Ramos (cell line): ENCODE results near the gene DOCK7.
"Not testable (repeated sequence)": the region's sequence is repeated elsewhere in the genome, so short reads cannot be mapped to it uniquely, and the experiment has no call there.

Source experiments
- in situ Hi-C: fragments of 300-500 bp; cut with MboI; formaldehyde crosslinking; loops from one replicate; pipeline ENCODE4 v1.14.3; 2022; ENCODE audit warnings: low sequenced_read_pairs; ENCODE audit not compliant: unreplicated experiment

The DOCK7 gene

DNA sequence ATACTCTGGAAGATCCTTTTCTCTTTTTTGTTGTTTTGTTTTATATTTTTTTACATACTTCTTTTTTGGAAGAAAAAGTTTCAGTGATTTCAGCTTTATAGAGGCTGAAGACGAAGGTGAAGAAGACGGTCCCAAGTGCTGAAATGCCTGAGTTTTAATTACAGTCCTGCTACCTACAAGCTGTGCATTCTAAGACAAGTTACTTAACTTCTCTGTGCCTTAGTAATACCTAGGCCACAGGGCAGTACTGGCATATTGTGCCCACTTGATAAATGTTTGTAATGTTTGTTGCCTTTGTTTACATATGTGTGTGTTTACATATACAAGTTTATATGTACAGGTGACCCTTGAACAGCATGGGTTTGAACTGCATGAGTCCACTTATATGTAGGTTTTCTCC lies 147.1 kb downstream of the DOCK7 start:
- in situ Hi-C loops, result no loop called here

DNA sequence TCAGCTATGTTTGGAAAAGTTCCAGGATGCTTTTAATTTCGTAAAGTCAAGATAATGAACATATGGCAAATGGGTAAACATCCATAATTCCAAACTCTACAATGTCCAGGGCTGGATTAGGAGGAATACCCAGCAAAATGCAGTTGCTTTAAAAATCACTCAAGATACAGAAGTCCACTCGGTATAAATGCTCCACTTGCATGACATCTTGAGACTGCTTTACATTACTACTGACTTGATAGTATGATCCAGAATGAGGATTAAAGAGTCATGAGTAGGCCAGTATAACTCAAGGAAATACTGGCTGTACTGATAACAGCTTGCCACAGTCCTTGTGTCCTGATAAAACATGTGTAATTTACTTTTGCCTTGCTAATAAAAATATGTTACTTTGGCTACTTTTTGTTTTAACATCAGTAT lies 149.1 kb downstream of the DOCK7 start:
- in situ Hi-C loops, result no loop called here

DNA sequence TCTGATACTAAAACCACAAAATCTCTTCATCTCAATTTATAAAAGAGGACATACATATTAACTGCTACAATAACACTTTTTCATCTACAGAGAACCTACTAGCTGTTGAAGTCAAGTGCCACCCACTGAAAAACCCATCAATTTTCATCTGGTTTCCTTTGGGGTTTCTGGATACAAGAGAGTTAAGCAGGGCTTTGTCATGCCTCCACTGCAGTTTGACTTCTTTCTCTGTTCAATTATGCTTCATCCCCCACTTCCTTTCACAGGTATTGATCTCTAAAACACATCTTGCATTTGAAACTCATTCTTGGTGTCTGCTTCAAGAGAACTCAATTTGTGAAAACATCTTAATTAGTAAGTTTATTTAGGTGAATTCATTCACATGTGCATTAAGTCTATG lies 151.3 kb downstream of the DOCK7 start:
- in situ Hi-C loops, result no loop called here

DNA sequence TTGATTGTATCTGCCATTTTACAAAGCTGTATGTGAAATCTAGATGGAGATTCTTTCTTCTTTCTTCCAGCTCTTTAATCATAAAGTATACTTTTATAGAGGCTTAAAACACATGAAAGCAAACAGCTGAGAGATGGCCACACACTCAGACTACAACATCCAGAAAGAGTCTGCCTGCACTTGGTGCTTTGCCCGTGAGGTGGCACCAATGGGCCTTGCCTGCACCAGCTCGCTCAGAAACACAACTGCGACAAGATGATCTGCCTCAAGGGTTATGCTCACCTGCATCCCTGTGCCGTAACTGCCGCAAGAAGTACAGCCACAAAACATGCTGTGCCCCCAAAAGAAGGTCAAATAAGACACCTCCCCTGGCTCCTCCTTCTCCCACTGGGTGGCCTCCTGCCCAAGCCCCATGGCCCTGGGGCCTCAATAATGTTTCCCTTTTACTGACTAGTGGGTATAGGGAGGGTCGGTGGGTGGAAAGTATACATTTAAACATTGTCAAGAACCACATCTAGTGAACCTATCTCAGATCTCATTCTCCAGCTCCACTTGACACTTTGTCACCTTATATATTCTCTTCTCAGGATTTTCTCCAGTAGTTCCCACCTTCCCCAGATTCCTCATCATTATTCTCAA lies 157.6 kb downstream of the DOCK7 start:
- in situ Hi-C loops, result no loop called here

DNA sequence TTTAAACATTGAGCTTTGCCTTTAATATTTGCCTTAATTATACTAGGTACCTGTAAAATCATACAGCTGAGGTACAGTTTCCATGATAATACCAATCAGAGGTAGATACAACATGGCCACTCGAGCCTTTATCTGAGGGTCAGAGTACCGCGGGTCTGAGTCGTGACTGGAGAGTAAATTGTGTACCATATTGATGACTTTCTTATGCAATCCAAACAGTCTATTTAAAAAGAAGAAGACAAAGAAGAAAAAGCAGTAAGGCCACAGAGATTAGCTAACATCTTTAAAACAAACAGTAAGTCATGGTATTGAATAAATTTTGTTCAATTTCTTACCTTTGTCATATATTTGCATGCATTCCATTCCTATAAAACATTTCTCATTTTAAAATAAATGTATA lies 159.0 kb downstream of the DOCK7 start:
- in situ Hi-C loops, result no loop called here

DNA sequence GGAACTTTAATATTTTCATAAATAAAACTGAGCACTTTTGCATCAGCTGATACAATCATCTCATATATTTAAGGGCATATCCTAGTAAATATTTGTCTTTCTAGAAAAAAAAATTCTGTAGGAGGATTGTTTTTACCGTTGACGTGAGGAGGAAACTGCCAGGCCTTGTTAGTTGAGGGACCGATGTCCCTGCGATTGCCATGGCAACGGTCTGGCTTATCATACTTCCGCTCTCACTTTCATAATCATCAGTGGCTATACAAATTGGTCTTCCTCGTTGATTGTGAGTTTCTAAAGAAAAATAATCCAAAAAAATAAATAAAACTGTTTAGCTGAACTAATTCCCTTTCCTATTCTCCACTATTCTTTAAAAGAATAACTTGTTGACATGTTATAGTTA lies 160.2 kb downstream of the DOCK7 start:
- in situ Hi-C loops, result no loop called here

DNA sequence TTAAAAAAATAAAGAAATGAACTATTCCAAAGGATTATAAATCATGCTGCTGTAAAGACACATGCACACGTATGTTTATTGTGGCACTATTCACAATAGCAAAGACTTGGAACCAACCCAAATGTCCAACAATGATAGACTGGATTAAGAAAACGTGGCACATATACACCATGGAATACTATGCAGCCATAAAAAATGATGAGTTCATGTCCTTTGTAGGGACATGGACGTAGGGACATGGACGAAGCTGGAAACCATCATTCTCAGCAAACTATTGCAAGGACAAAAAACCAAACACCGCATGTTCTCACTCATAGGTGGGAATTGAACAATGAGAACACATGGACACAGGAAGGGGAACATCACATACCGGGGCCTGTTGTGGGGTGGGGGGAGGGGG lies 160.8 kb downstream of the DOCK7 start:
- in situ Hi-C loops, result not testable (repeated sequence)

DNA sequence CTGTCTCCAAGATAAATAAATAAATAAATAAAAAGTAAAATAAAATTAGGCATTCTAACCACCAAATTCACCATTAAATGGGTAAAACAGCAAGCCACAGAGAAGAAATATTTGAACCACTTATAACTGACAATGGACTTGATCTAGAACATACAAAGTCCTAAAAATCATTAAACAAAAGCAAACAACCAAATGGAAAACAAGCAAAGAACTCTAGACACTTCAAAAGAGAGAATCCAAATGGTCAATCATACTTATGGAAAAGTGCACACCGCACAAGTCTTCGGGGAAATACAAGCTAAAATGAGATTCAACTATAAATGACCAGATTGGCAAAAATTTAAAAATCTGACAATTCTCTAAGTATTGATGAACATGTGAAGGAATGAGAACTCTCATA lies 164.3 kb downstream of the DOCK7 start:
- in situ Hi-C loops, result loop anchor here (25.0 kb wide), 1 partner anchor 213 kb away; no protein-coding TSS in a partner anchor

DNA sequence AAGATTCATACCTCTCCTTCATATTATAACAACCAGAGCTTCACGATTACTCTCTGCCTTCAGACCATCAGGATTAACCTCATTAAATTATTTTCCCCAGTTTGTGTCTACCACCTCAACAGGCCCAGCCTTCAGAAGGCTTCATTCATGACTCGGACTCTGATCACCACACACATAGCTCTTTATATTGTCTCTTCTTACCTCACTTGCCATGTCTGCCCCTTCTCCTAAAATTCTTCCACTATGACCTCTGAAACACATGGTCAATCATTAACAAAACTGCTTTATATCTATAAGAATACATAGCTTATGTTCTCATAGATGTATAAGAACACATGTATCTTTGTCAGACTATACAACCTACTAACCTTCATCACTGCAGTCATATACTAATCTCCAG lies 171.6 kb downstream of the DOCK7 start:
- in situ Hi-C loops, result loop anchor here (25.0 kb wide), 1 partner anchor 221 kb away; no protein-coding TSS in a partner anchor

DNA sequence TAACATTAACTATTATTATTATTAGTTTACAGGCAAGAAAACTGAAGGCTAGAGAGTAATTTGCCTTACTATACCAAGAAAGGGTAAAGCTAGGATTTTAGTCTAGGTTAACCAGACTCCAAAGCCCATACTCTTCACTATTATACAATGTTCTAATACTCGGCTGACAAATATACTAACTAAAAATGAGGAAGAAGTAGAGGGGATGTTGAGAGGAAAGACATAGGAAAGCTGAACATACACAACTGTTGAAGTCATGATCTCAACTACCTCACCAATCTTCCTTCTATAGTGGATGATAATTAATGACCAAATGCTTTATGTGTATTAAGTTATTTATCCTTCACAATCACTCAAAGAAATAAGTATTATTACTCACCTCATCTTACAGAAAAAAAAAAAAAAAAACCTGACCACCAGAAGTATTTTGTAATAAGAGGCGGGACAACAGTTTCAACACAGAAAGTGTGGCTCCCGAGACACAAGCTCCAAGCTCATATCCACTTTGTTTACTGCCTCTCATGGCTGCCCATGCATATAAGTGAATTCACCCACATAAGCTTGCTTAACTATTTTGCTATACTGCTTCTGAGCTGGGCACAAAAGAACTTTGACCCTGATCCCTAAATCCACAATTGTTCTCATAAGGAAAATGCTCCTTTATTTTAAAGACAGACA lies 173.3 kb downstream of the DOCK7 start:
- in situ Hi-C loops, result loop anchor here (25.0 kb wide), 1 partner anchor 222 kb away; no protein-coding TSS in a partner anchor

DNA sequence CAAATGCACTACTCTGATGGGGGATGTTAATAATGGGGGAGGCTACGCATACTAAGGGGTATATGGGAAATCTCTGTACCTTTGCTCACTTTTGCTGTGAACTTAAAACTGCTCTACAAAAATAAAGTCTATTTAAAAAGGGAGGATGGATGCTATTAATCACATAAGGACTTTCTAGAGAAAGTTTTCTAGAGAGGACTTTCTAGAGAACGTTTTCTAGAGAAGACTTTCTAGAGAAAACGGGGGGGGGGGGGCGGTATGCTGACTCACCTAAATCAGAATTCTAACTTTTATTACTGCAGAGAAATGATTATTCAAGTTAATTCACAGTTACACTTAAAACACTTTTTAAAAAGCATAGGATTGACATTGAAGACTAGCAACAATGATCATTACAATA lies 175.2 kb downstream of the DOCK7 start:
- in situ Hi-C loops, result loop anchor here (25.0 kb wide), 1 partner anchor 224 kb away; no protein-coding TSS in a partner anchor

DNA sequence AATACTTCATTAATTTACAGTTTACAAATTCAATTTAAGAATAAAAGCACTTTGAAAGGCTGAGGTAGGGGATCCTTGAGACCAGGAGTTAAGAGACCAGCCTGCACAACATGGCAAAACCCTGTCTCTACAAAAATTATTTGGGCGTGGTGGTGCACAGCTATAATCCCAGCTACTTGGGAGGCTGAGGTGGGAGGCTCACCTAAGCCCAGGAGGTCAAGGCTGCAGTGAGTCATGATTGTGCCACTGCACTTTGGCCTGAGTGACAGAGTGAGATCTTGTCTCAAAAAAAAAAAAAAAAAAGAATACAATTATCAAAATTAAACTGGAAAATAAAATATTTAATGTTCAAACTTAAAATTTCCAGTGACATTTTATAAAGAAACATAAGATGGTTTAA lies 179.2 kb downstream of the DOCK7 start:
- in situ Hi-C loops, result loop anchor here (25.0 kb wide), 1 partner anchor 228 kb away; no protein-coding TSS in a partner anchor

DNA sequence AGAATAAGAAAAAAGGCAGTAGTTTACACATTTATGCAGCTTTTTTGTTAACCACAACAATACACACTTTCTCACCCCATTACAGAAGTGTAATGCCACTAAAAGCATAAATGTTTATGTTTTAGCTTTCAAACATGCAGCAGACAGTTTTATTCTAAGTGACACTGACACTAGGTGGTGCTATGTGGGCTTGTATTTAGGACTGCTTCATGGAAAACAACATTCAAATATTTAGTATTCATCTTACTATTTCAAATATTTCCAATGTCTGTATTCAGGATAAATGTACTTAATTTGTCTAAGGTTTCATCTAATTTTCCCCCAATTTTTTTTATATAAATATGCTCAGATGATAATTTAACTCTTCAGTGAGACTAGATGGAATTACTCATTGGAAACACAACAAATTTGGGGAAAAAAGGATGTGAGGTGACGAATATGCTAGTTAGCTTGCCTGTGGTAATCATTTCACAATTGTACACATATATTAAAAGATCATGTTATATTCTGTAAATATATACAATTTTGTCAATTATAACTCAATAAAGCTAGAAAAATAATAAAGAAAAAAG lies 179.9 kb downstream of the DOCK7 start:
- in situ Hi-C loops, result loop anchor here (25.0 kb wide), 1 partner anchor 229 kb away; no protein-coding TSS in a partner anchor

DNA sequence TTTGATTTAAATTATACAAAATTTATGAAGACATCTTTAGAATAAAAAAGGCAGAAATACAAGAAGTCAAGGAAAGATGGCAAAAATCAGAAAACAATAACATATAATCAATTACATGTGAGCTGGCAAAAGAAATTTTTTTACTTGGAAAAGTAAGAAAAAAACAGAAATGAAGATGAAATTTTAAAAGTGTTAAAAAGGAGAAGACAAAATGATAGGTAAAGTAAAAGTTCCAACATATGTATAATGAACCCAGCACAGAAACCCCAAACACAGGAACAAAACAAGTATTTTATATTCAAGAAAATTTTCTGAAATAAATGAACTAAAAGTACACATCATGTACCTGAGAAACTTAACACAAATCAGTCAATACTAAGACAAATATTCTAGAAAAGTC lies 188.0 kb downstream of the DOCK7 start:
- in situ Hi-C loops, result loop anchor here (25.0 kb wide), 1 partner anchor 237 kb away; no protein-coding TSS in a partner anchor

DNA sequence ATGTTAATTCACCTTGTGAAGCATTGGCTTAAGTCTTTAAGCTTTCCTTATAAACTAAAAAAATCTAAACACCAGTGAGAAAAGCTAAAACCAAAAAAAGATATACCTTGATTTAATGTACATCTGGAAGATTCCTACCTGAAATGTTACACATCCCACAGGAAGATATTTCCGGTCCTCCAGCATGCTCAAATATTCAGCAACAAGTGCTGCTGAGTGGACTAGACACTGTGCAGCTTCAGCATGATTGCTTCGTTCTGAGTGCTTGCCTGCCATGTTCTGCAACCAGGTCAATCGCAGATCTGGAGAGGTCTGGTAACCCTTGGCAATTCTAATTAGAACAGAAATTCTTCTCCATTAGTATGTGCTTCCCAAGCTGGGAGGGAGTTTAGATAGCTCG lies 194.0 kb downstream of the DOCK7 start:
- in situ Hi-C loops, result no loop called here

DNA sequence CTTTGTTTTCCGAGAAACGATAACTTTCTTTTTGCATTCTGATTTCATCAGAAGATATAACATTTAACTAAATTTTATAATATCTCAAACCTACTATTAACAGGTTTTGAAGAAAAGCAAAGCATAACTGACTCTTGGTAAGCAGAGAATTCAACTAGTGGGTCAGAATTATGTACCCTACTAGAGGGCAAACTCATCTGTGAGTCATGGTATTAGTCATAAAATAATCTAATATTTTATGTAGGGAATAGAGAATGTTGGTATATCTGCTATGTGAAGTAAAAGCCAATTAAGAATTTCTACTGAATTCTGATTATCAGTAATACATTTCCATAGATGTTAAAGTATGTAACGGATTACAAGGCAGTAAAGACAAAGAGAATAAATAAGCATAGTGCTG lies 194.5 kb downstream of the DOCK7 start:
- in situ Hi-C loops, result no loop called here

DNA sequence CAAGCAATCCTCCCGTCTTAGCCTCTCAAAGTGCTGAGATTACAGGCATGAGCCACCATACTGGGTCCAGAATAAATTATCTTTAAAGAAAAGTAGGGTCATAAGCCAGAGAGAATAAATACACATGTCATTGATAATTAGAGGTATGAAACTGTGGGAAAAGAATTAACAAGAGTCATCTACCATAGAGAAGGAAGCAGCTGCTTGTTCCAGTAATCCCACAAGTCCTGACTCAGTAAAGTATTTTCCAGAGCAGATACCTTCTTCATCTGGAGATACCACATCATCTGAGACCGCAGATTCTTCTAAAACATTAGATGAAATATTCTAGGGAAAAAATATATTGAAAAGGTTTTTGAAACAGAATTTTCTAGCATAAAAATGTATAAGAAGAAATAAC lies 195.7 kb downstream of the DOCK7 start:
- in situ Hi-C loops, result no loop called here

DNA sequence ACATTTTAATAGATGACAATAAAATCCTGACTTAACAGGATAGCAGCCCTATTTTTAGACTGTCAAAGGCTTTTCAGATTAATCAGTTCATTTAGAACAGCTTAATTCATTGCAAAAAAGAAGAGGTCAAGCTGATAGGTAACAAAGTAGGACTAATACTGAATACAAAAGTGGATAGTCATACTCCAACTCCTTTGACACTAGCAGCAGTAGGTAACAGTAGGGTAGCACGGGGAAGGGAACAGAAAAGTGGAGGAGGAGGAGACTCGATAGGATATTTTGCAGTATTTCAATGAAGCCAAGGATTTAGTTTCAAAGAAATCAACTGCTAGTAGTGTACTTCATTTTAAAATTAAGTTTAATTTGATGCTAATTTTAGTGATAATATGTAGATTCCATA lies 200.2 kb downstream of the DOCK7 start:
- in situ Hi-C loops, result no loop called here

DNA sequence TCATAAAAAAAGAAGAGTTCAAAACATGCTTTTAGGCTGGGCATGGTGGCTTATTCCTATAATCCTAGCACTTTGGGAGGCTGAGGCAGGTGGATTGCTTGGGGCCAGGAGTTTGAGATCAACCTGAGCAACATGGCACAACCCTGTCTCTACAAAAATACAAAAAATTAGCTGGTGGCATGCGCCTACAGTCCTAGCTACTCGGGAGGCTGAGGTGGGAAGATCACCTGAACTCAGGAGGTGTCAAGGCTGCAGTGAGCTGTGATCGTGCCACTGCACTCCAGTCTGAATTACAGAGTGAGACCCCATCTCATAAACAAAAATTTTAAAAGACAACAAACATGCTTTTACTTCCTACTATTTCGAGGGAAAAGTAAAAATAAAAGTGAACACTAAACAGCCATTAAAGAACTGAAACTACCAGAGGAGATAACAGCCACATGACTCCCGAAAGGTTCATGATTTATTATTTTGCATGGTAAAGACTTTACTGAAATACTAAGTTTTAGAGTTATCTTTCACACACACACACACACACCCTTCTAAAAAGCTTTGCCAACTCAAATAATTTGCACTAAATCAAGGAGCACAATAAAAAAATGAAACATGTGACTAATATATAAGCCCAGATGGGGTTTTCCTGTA lies 203.2 kb downstream of the DOCK7 start:
- in situ Hi-C loops, result no loop called here

DNA sequence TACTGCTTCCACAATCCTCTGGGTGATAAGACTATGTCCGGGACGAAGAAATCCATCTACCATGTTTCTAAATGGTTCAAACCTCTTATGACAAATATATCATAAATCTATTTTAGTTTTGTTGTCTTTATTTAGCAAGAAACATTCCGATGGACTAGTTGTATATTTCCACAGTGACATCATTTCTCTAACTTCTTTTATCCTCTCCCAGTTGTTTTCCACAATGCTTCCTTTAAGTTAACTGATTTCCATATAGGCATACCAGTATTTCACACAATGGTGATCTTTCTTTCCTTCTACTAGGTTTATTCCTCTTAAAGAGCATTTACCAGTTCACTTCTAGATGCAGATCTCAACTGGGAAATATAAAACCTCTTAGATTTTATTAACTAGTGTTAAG lies 206.5 kb downstream of the DOCK7 start:
- in situ Hi-C loops, result no loop called here
